ENCODE data around the gene HNRNPH2. TPM values are rescaled to one million over a fixed set of nuclear protein-coding genes. Genes with fewer than 3 reads are reported as not detected.

Gene HNRNPH2
- total and polyA plus RNA-seq, 2 experiments from 2014 or later = 59.2 to 80.1 TPM

DNA sequence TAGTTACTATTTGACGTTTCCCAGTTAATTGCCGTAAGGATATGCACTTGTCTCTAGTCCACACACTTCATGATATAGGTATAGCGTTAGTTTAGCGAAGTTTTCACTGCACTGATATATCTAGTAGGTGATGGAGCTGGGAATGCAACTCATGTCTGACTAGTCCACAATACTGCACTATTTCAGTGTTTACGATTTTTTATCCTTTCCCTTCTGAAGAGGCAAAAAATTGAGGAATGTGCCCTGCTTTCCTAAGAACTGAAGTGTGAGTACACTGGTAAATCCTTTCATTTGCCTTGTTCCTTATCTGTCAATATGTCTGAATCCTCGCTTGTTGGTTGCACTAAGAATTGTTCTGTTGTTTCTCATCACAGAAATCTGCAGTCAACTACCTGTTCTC is 16.2 kb upstream of the HNRNPH2 start:
- Mint-ChIP-seq H3K27me3 (ENCODE audit: insufficient read depth, low read depth, poor library complexity) (peaks cover 16% of the 10 kb centered on the region), H3K9me3 (no peaks in the 10 kb centered on the region), H3K36me3 (ENCODE audit: low read depth) (peaks cover 50% of the 10 kb centered on the region), H3K4me3 (peak overlapping the region; percentile 98), H3K4me1 (peaks cover under 1% of the 10 kb centered on the region; the same call in 2 of the 3 replicates), H3K27ac (peak overlapping the region; percentile 99)
- TF ChIP-seq JUNB (IDR thresholded peaks at IDR 0.05; ENCODE audit: unreplicated experiment) (no peak), EZH2phosphoT487 (IDR thresholded peaks at IDR 0.05; ENCODE audit: unreplicated experiment) (no peak), NANOG (IDR thresholded peaks at IDR 0.05; ENCODE audit: borderline replicate concordance) (no peak), ZNF331 (CRISPR knock-in tag; IDR thresholded peaks at IDR 0.05; ENCODE audit: low read depth) (no peak), STAT1 (IDR thresholded peaks at IDR 0.05; ENCODE audit: unreplicated experiment) (no peak), ZNF114 (CRISPR knock-in tag; IDR thresholded peaks at IDR 0.05) (no peak), EZH2 (IDR thresholded peaks at IDR 0.05; ENCODE audit: low read depth, unreplicated experiment) (no peak), POLR2AphosphoS5 (IDR thresholded peaks at IDR 0.05; ENCODE audit: low read depth) (no peak), CREB1 (CRISPR knock-in tag; IDR thresholded peaks at IDR 0.05; ENCODE audit: low read depth) (no peak)
- TF ChIP-seq, protein P1, sequence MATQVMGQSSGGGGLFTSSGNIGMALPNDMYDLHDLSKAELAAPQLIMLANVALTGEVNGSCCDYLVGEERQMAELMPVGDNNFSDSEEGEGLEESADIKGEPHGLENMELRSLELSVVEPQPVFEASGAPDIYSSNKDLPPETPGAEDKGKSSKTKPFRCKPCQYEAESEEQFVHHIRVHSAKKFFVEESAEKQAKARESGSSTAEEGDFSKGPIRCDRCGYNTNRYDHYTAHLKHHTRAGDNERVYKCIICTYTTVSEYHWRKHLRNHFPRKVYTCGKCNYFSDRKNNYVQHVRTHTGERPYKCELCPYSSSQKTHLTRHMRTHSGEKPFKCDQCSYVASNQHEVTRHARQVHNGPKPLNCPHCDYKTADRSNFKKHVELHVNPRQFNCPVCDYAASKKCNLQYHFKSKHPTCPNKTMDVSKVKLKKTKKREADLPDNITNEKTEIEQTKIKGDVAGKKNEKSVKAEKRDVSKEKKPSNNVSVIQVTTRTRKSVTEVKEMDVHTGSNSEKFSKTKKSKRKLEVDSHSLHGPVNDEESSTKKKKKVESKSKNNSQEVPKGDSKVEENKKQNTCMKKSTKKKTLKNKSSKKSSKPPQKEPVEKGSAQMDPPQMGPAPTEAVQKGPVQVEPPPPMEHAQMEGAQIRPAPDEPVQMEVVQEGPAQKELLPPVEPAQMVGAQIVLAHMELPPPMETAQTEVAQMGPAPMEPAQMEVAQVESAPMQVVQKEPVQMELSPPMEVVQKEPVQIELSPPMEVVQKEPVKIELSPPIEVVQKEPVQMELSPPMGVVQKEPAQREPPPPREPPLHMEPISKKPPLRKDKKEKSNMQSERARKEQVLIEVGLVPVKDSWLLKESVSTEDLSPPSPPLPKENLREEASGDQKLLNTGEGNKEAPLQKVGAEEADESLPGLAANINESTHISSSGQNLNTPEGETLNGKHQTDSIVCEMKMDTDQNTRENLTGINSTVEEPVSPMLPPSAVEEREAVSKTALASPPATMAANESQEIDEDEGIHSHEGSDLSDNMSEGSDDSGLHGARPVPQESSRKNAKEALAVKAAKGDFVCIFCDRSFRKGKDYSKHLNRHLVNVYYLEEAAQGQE (IDR thresholded peaks at IDR 0.05; ENCODE audit: unreplicated experiment) = no peak
- TF ChIP-seq, protein P2, sequence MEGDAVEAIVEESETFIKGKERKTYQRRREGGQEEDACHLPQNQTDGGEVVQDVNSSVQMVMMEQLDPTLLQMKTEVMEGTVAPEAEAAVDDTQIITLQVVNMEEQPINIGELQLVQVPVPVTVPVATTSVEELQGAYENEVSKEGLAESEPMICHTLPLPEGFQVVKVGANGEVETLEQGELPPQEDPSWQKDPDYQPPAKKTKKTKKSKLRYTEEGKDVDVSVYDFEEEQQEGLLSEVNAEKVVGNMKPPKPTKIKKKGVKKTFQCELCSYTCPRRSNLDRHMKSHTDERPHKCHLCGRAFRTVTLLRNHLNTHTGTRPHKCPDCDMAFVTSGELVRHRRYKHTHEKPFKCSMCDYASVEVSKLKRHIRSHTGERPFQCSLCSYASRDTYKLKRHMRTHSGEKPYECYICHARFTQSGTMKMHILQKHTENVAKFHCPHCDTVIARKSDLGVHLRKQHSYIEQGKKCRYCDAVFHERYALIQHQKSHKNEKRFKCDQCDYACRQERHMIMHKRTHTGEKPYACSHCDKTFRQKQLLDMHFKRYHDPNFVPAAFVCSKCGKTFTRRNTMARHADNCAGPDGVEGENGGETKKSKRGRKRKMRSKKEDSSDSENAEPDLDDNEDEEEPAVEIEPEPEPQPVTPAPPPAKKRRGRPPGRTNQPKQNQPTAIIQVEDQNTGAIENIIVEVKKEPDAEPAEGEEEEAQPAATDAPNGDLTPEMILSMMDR (conservative IDR thresholded peaks at IDR 0.05; ENCODE audit: low read depth in 2 of 2) = no peak
- TF ChIP-seq, protein P3, sequence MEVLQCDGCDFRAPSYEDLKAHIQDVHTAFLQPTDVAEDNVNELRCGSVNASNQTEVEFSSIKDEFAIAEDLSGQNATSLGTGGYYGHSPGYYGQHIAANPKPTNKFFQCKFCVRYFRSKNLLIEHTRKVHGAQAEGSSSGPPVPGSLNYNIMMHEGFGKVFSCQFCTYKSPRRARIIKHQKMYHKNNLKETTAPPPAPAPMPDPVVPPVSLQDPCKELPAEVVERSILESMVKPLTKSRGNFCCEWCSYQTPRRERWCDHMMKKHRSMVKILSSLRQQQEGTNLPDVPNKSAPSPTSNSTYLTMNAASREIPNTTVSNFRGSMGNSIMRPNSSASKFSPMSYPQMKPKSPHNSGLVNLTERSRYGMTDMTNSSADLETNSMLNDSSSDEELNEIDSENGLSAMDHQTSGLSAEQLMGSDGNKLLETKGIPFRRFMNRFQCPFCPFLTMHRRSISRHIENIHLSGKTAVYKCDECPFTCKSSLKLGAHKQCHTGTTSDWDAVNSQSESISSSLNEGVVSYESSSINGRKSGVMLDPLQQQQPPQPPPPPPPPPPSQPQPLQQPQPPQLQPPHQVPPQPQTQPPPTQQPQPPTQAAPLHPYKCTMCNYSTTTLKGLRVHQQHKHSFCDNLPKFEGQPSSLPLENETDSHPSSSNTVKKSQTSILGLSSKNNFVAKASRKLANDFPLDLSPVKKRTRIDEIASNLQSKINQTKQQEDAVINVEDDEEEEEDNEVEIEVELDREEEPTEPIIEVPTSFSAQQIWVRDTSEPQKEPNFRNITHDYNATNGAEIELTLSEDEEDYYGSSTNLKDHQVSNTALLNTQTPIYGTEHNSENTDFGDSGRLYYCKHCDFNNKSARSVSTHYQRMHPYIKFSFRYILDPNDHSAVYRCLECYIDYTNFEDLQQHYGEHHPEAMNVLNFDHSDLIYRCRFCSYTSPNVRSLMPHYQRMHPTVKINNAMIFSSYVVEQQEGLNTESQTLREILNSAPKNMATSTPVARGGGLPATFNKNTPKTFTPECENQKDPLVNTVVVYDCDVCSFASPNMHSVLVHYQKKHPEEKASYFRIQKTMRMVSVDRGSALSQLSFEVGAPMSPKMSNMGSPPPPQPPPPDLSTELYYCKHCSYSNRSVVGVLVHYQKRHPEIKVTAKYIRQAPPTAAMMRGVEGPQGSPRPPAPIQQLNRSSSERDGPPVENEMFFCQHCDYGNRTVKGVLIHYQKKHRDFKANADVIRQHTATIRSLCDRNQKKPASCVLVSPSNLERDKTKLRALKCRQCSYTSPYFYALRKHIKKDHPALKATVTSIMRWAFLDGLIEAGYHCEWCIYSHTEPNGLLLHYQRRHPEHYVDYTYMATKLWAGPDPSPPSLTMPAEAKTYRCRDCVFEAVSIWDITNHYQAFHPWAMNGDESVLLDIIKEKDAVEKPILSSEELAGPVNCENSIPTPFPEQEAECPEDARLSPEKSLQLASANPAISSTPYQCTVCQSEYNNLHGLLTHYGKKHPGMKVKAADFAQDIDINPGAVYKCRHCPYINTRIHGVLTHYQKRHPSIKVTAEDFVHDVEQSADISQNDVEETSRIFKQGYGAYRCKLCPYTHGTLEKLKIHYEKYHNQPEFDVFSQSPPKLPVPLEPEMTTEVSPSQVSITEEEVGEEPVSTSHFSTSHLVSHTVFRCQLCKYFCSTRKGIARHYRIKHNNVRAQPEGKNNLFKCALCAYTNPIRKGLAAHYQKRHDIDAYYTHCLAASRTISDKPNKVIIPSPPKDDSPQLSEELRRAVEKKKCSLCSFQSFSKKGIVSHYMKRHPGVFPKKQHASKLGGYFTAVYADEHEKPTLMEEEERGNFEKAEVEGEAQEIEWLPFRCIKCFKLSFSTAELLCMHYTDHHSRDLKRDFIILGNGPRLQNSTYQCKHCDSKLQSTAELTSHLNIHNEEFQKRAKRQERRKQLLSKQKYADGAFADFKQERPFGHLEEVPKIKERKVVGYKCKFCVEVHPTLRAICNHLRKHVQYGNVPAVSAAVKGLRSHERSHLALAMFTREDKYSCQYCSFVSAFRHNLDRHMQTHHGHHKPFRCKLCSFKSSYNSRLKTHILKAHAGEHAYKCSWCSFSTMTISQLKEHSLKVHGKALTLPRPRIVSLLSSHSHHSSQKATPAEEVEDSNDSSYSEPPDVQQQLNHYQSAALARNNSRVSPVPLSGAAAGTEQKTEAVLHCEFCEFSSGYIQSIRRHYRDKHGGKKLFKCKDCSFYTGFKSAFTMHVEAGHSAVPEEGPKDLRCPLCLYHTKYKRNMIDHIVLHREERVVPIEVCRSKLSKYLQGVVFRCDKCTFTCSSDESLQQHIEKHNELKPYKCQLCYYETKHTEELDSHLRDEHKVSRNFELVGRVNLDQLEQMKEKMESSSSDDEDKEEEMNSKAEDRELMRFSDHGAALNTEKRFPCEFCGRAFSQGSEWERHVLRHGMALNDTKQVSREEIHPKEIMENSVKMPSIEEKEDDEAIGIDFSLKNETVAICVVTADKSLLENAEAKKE (CRISPR knock-in tag; IDR thresholded peaks at IDR 0.05) = no peak
- TF ChIP-seq, protein P4, sequence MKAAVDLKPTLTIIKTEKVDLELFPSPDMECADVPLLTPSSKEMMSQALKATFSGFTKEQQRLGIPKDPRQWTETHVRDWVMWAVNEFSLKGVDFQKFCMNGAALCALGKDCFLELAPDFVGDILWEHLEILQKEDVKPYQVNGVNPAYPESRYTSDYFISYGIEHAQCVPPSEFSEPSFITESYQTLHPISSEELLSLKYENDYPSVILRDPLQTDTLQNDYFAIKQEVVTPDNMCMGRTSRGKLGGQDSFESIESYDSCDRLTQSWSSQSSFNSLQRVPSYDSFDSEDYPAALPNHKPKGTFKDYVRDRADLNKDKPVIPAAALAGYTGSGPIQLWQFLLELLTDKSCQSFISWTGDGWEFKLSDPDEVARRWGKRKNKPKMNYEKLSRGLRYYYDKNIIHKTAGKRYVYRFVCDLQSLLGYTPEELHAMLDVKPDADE (IDR thresholded peaks at IDR 0.05) = no peak
- ATAC-seq (no peak), DNase-seq (ENCODE audit: low spot score) (no peak)
- Histone ChIP-seq H4K20me1 (replicated peaks; ENCODE audit: insufficient read depth) (no peaks in the 10 kb centered on the region; the same call in 1 of the 2 replicates), H3K27ac (ENCODE audit: low read depth) (peak overlapping the region; percentile 97), H3K4me3 (peak overlapping the region; percentile 81), H3K79me2 (replicated peaks; ENCODE audit: insufficient read depth) (peaks cover 26% of the 10 kb centered on the region), H3K4me2 (peak overlapping the region; percentile 91), H3K9me2 (ENCODE audit: insufficient read depth) (no peaks in the 10 kb centered on the region), H3K36me3 (ENCODE audit: insufficient read depth) (peaks cover 33% of the 10 kb centered on the region), H3F3A (replicated peaks; ENCODE audit: low read depth) (peaks cover 29% of the 10 kb centered on the region), H3K4me1 (ENCODE audit: insufficient read depth) (no peaks in the 10 kb centered on the region; the same call in 1 of the 2 replicates), H2AFZ (no peak overlapping the region), H3K27me3 (ENCODE audit: insufficient read depth) (no peaks in the 10 kb centered on the region)
